ENCODE results near the gene TCF15.

DNA sequence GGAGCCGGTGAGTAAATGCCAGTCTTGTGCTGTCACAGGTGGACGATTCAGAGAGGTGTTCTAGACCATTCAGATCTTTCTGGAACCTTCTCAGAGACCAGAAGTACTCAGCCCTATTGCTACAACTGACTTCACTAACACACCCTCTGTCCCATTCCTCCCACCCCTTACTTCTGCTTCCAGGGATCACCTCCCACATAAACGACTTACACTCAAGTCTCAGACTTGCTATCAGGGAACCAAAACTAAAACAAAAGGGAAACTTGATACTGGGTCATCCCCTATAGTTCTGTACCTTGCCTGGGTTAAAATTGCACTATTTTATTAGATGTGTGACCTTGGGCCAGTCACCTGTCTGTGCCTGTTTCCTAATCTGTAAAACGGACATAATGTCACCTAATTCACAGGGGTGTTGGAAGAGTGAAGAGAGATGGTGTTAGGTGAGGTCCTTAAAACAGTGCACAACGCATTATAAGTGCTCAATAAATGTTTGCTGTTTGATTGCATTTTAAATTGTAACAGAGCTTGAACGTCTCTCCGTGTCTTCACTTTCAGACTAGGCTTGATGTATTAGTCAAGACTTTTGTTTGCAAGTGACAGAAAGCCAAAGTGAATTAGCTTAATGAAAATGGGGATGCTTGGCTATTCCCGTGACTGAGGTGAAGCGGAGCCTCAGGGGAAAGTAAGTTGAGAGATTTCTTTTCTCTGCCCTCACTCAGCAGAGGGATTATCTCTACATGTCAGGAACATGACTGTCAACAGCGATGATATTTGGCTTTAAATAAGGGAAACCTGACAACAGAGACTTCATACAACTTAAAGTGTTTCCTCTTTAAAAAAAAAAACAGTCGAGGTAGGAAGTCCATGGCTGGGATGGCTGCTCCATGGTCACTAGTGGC, 45.9 kb upstream of the TCF15 start:
- TF ChIP-seq, protein P1, sequence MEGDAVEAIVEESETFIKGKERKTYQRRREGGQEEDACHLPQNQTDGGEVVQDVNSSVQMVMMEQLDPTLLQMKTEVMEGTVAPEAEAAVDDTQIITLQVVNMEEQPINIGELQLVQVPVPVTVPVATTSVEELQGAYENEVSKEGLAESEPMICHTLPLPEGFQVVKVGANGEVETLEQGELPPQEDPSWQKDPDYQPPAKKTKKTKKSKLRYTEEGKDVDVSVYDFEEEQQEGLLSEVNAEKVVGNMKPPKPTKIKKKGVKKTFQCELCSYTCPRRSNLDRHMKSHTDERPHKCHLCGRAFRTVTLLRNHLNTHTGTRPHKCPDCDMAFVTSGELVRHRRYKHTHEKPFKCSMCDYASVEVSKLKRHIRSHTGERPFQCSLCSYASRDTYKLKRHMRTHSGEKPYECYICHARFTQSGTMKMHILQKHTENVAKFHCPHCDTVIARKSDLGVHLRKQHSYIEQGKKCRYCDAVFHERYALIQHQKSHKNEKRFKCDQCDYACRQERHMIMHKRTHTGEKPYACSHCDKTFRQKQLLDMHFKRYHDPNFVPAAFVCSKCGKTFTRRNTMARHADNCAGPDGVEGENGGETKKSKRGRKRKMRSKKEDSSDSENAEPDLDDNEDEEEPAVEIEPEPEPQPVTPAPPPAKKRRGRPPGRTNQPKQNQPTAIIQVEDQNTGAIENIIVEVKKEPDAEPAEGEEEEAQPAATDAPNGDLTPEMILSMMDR (IDR thresholded peaks at IDR 0.05; ENCODE audit: low read length), result no peak
- TF ChIP-seq EZH2 (IDR thresholded peaks at IDR 0.05; ENCODE audit: borderline replicate concordance, low read length), result no peak

Measured in OCI-LY1 (cell line).